Stimulated activated CD4-positive, alpha-beta T cell treated with anti-CD3 and anti-CD28 coated beads, Interleukin-12 subunit alpha, Interleukin-12 subunit beta, amount 100 ng/mL, for 4 hours (primary cell): ENCODE measurements around the gene CAMKK2.
A peak's percentile ranks its signal among the peaks of the same experiment; 100 is the strongest.
"Not testable (repeated sequence)": the region's sequence is repeated elsewhere in the genome, so short reads cannot be mapped to it uniquely, and the experiment has no call there.

Source experiments
- DNase-seq: peaks from one replicate; pipeline ENCODE4 v3.0.0-alpha.2; 2020

CAMKK2 gene

GRCh38 chr12:121245031-121245430 is 51.5 kb downstream of the CAMKK2 start:
- no peak for DNase-seq

GRCh38 chr12:121241156-121241970 is 55.1 kb downstream of the CAMKK2 start:
- no peak for DNase-seq

- DNase-seq, result peak; percentile 75
These were observed 55.9 kb downstream of the CAMKK2 start for GRCh38 chr12:121240484-121241101.

GRCh38 chr12:121240062-121240420 is 56.5 kb downstream of the CAMKK2 start:
- DNase-seq, result no peak

GRCh38 chr12:121239351-121240061 is 57.0 kb downstream of the CAMKK2 start:
- DNase-seq, result no peak

GRCh38 chr12:121238604-121239350 is 57.7 kb downstream of the CAMKK2 start:
- DNase-seq, result no peak

- DNase-seq, result no peak
These were observed 58.4 kb downstream of the CAMKK2 start for GRCh38 chr12:121238086-121238485.

GRCh38 chr12:121237415-121237814 is 59.1 kb downstream of the CAMKK2 start:
- DNase-seq, result no peak

- no peak for DNase-seq
These were observed 59.7 kb downstream of the CAMKK2 start for GRCh38 chr12:121236776-121237175.

- DNase-seq, result no peak
These were observed 62.9 kb downstream of the CAMKK2 start for GRCh38 chr12:121233628-121234020.

GRCh38 chr12:121232977-121233627 is 63.4 kb downstream of the CAMKK2 start:
- DNase-seq, result no peak

GRCh38 chr12:121232163-121232562 is 64.3 kb downstream of the CAMKK2 start:
- DNase-seq, result no peak

GRCh38 chr12:121230538-121230907 is 66.0 kb downstream of the CAMKK2 start:
- DNase-seq, result no peak

GRCh38 chr12:121229826-121230537 is 66.5 kb downstream of the CAMKK2 start:
- DNase-seq, result peak; percentile 54

- no peak for DNase-seq
These were observed 67.4 kb downstream of the CAMKK2 start for GRCh38 chr12:121228919-121229665.

- DNase-seq, result no peak
These were observed 69.2 kb downstream of the CAMKK2 start for GRCh38 chr12:121227294-121227693.

GRCh38 chr12:121226871-121227270 is 69.6 kb downstream of the CAMKK2 start:
- DNase-seq, result not testable (repeated sequence)

- no peak for DNase-seq
These were observed 70.1 kb downstream of the CAMKK2 start for GRCh38 chr12:121226399-121226798.

- no peak for DNase-seq
These were observed 71.9 kb downstream of the CAMKK2 start for GRCh38 chr12:121224591-121224990.

- peak; percentile 36 for DNase-seq
These were observed 72.9 kb downstream of the CAMKK2 start for GRCh38 chr12:121223292-121224285.
